ENCODE measurements around the gene CASTOR2. TPM values are rescaled to one million over a fixed set of nuclear protein-coding genes. Genes with fewer than 3 reads are reported as not detected.
"Not testable (repeated sequence)": the region's sequence is repeated elsewhere in the genome, so short reads cannot be mapped to it uniquely, and the experiment has no call there.

The CASTOR2 gene
- total RNA-seq: 43.0 TPM

DNA sequence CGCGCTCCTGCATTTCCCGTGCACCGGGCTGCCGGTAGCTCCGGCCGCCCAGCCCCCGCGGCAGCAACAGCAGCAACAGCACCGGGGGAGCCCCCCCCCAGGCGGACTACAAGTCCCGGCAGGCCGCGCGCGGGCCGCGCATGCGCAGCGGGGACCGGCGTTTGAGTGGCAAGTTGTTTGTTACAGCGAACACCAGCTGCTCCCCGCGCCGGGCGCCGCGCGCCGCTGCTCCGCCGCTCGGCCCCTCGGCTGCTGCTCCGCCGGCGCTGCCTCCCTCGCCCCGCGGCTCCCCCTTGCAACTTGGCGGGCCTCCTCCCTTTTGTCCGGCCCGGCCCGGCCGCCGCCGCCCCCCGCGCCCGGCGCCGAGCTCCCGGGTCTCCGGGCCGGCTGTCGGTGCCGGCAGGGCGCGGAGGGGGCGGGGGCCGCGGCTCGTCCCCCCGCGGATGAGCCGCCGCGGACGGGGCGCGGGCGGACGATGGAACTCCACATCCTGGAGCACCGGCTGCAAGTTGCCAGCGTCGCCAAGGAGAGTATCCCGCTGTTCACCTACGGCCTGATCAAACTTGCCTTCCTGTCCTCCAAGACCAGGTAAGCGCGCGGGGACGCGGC is at the start of gene CASTOR2:
Gene CASTOR2, plus strand, starts transcription at position 195 of the 609 bp plus-strand sequence. Its CDS starts 281 bp downstream, at position 476.
- not testable (repeated sequence) for DNase-seq

DNA sequence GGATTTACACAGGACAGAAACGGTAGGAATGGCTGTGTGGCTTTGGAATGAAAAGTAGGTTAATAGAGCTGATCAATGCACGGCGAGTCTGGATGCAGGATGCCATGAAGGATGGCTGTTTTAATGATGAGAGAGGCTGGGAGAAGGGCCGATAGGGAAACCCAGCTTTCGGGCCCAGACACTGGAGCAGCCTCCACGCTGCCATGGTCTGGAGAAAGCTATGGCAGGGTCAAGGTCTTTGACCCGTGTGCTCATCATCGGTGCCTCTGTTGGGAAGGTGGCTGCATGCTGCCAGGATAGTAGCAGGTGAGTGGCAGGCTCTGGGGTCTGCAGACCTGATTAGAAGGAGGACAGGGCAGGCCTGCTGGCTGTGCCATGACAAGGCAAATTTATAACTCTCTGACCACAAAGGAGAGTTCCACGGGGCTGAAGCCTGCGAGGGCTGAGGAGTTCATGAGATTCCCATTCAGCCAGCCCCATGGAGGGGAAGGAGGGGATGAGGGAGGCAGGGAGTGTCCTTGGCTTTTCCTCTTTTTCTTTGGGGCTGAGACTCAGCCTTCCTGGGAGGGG is 42.1 kb upstream of the CASTOR2 start:
- not testable (repeated sequence) for DNase-seq

DNA sequence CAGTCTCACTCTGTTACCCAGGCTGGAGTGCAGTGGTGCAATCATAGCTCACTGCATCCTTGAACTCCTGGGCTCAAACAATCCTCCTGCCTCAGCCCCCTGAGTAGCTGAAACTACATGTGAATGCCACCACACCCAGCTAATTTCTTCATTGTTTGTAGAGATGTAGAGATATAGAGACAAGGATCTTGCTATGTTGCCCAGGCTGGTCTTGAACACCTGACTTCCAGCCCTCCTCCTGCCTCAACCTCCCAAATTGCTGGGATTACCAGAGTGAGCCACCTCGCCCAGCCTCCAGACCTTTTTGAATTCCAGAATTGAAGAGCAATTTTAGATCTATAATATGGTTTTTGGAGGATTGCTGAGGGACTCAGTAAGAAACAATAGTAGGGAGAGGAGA is 40.9 kb upstream of the CASTOR2 start:
- DNase-seq: not testable (repeated sequence)

DNA sequence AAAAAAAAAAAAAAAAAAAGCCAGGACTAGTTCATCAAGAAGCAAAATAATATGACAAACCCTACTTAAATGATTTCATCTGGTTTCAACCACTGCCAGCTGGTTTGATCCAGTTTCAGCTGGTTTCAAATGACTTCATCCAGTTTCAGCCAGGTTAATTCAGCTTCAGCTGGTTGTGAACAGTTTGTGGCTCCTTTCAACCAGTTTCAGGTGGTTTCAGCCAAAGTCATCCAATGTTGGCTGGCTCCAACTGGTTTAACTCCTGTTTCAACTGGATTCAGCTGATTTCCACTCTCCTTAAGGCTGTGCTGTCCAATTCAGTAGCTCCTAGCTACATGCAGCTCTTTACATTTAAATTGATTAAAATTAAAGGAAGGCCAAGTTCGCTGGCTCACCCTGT is 37.5 kb upstream of the CASTOR2 start:
- DNase-seq: not testable (repeated sequence)

DNA sequence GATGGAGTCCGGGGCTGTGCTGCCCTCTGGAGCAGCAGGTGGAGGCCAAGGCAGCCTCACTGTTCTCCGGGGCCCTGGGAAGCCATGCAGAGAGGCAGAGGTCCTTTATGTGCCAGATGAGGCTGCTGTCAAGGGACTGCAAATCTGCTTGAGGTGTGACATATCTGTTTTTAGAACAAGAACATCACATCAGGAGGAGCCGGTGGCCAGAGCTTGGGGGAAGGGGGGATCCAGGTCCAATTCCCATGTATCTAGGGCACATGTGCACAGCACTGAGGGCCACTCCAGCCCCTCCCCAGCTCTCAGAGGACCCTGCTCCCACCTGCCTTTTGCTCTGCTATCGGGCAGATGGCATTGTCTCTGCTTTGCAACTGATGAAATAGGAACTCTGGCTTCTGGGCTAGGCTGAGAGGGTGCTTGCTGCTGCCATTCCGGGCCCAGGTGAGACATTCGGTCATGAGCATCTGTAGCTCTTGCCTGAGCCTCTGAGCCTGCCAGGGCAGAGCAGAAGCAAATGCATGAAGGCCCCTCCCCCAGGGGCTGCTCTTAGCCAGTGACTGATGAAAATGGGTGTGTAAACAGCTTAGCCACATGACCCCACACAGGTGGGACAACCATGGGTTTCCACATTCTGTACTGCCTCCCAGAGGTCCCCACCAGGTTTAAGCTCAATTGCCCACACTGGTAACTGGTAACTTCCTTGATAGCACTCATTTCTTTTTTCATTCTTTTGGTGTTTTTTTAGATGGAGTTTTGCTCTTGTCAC is 32.8 kb upstream of the CASTOR2 start:
- not testable (repeated sequence) for DNase-seq

DNA sequence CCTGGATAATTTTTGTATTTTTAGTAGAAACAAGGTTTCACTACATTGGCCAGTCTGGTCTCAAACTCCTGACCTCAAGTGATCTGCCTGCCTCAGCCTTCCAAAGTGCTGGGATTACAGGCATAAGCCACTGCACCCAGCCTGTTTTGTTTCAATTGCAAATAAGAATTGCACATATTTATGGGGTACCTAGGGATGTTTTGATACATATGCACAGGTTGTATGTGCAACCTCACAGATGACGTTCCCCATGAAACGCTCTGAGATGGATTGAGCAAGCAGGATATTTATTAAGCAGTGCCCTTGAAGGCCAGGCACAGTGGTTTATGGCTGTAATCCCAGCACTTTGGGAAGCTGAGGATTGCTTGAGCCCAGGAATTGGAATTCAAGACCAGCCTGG is 25.1 kb upstream of the CASTOR2 start:
- DNase-seq: not testable (repeated sequence)

DNA sequence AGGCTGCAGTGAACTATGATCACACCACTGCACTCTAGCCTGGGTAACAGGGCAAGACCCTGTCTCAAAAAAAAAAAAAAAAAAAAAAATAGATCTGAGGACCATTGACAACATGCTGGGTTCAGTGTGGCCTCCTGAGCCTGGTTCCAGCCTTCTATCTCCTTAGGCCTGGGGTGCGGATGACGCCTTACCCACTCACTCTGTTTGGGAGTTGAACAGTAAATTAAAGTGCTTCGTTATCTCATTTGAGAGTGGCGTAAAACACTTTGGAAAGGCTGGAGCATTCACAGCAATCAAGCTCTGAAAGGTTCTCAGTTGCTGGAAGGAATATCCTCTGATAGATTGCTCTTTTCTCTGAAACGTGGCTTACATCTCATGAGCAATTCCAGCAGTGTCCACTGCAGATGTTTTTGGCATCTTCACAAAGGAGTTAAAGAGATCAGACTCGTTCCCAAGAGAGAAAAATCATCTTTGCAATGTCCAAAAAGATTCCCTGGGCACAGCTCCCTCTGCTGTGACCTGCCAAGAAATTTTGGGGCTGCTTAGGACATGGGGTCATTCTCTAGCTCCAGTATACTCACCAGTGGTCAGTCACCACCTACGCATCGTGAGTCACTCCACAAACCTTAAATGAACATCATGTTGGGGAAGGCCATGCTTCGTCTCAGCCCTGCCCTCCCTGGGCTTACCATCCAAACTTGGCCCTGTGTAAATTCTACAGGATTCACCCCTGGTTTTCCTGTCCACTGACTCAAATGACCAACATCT is 23.0 kb upstream of the CASTOR2 start:
- not testable (repeated sequence) for DNase-seq

- not testable (repeated sequence) for DNase-seq
Observed at GRCh38 chr7:74943923-74944322, 20.6 kb upstream of the CASTOR2 start.

GRCh38 chr7:74947741-74948140 is 16.8 kb upstream of the CASTOR2 start:
- not testable (repeated sequence) for DNase-seq

- not testable (repeated sequence) for DNase-seq
Observed at GRCh38 chr7:74953774-74954173, 10.7 kb upstream of the CASTOR2 start.

DNA sequence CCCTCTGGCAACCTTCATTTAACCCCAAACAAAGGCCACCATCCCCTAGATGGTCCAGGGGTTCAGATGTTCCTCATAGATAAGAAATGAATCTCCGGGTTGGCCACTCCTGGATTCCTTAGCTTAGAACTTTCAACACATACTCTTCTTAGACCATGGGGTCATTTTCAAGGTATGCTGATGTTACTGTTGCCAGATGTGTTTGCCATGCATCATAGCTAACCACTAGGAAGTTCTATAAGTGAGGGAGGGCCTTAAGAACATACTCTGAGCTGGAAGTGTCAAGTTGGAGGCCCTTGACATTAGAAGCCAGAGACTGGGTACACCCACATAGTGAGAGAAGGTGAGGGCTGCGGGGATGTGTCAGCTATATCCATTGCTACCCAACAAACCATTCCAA is 6.2 kb upstream of the CASTOR2 start:
- not testable (repeated sequence) for DNase-seq

- not testable (repeated sequence) for DNase-seq
Observed at GRCh38 chr7:74963704-74964510, 598 bp upstream of the CASTOR2 start.

DNA sequence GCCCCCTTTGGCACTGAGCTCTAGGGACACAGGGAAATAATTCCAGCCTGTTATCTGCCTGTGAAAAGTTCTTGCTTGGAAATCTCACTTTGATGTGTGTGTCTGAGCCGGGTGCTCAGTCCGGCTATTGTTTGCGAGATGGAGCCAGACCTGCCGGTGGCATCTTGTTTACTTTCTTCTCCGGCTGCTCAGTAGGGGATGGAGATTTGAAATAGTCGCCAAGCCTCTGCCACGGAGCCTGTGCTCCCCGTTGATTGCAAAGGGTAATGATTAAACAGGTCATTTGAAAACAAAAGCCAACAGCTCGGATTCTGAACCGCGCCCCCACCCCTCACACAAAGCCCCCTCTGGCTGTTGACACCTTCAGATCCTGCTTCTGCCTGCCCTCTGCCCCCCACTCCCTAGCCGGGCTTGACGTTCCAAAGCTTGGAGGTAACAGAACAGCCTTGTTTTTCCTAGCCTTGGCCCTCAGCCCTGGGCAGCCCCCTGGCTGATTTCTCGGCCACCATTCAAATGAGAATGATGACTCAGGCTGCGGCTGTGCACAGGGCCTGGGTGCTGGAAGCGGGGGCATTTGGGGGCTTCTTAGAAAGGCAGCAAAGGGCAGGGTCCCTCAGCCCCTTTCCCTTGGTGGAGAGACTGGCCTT is 1.8 kb downstream of the CASTOR2 start:
- not testable (repeated sequence) for DNase-seq

DNA sequence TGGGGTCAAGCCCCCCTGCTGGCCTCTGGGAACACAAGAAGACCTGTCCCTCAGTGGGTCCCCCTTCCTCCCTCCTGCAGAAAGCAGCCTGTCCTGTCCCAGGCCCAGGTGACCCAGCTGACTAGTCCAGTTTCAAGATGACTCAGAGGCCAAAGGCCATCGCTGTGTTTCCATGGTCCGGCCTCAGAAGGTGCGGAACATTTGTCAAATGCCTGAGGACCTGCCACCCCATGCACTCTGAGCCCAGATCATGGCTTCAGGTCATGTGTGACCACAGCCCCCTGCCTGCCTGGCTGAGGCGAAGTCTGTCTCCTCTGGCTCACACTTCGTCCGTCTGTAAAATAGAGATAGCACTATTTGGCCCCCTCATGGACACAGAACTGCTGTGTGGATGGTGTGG is 2.4 kb downstream of the CASTOR2 start:
- DNase-seq: not testable (repeated sequence)

DNA sequence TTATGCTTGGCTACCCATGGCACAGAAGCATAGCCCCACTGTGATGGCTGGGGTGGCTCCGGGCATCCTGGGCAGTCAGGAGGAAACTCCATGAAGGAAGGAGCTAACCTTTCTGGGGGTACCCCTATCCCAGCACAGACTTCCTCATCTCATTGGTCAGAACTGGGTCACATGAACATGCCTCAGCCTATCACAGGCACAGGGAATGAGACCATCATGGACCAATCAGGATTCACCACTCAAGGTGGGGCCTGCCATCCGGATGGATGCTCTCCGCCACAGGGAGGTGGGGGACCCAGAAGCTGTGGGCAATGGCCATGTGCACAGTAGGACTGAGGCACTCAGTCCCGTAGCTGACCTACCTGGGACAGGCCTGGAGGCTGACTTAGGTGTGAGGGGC is 6.9 kb downstream of the CASTOR2 start:
- DNase-seq: not testable (repeated sequence)

GRCh38 chr7:74972377-74972776 is 7.9 kb downstream of the CASTOR2 start:
- not testable (repeated sequence) for DNase-seq

GRCh38 chr7:74975959-74976358 is 11.5 kb downstream of the CASTOR2 start:
- DNase-seq: not testable (repeated sequence)

DNA sequence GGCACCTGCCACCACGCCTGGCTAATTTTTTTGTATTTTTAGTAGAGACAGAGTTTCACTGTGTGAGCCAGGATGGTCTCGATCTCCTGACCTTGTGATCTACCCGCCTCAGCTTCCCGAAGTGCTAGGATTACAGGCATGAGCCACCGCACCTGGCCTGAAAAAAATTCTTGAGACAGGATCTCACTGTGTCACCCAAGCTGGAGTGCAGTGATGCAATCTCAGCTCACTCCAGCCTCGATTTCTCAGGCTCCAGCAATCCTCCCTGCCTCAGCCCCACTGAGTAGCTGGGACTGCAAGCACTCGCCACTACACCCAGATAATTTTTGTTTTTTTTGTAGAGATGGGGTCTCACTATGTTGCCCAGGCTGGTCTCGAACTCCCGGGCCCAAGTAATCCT is 13.0 kb downstream of the CASTOR2 start:
- not testable (repeated sequence) for DNase-seq

DNA sequence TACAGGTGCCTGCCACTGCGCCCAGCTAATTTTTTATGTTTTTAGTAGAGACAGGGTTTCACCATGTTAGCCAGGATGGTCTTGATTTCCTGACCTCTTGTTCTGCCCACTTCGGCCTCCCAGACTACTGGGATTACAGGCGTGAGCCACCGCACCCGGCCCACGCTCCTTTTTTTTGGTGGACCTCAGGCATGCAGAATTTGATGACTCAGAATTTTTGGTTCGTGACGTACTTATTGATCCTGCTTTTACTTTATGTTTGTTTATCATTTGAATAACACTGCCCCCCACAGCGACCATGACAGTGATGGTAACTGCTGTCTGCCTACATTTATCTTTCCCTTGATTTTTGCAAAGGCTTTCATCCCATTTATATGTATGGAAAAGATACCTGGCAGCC is 23.9 kb downstream of the CASTOR2 start:
- not testable (repeated sequence) for DNase-seq

DNA sequence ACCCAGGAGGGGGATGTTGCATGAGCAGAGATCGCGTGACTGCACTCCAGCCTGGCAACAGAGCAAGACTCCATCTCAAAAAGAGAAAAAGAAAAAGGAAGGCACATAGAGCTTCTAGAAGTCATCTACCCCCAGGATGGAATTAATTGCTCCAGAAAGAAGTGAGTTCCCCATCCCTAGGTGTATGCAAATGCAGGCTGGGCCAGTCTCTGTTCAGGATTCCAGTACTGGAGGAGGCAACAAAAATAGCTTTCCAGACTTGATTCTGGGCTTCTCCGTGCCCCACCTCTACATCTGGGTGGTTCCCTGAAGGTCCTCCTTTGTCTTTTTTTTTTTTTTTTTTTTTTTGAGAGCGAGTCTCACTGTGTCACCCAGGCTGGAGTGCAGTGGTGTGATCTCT is 28.6 kb downstream of the CASTOR2 start:
- no peak for DNase-seq
